Lung (tissue), 12 donors: ENCODE measurements around the gene FAM174C. TPM values are rescaled to one million over a fixed set of nuclear protein-coding genes. Genes with fewer than 3 reads are reported as not detected.

ENCODE experiments used
- ATAC-seq: fragments of 200-7000 bp; cut with Tn5 transposase; one replicate; pipeline ENCODE4 v1.9.1; 2020; ENCODE audit warnings: moderate number of reproducible peaks; ENCODE audit not compliant: insufficient read depth, low FRiP score
- DNase-seq, 3 donors: peaks; one replicate each; pipeline ENCODE4 v3.0.0-alpha.2; 2013 to 2017
- H3K27ac ChIP-seq, 2 donors: one replicate each; pipeline ENCODE4 v1.5.1; 2013; ENCODE audit warnings: mild to moderate bottlenecking in 2 of 2, moderate library complexity in 2 of 2, control low read depth in 1 of 2, inconsistent platforms in 1 of 2, low read depth in 1 of 2, low read length in 1 of 2
- H3K27me3 ChIP-seq, 3 donors: one replicate each; pipeline ENCODE4 v1.5.1; 2013; ENCODE audit warnings: low read length in 2 of 3; ENCODE audit not compliant: control insufficient read depth in 3 of 3, insufficient read depth in 3 of 3
- H3K36me3 ChIP-seq, 4 donors: one replicate each; pipeline ENCODE4 v1.5.1; 2013; ENCODE audit warnings: low read length in 4 of 4, mild to moderate bottlenecking in 1 of 4, moderate library complexity in 1 of 4; ENCODE audit not compliant: control insufficient read depth in 4 of 4, insufficient read depth in 4 of 4
- H3K4me1 ChIP-seq, 5 donors: one replicate each; pipeline ENCODE4 v1.5.1; 2013; ENCODE audit warnings: low read length in 5 of 5, mild to moderate bottlenecking in 2 of 5, moderate library complexity in 1 of 5; ENCODE audit not compliant: control insufficient read depth in 5 of 5, insufficient read depth in 5 of 5
- H3K4me3 ChIP-seq: one replicate; pipeline ENCODE4 v1.5.1; 2013; ENCODE audit warnings: mild to moderate bottlenecking, control low read depth, moderate library complexity
- H3K9ac ChIP-seq, 2 donors: one replicate each; pipeline ENCODE4 v1.5.1; 2013; ENCODE audit warnings: low read length in 2 of 2, control low read depth in 1 of 2; ENCODE audit not compliant: insufficient read depth in 1 of 2
- H3K9me3 ChIP-seq, 4 donors: one replicate each; pipeline ENCODE4 v1.5.1; 2013; ENCODE audit warnings: low read length in 3 of 4, mild to moderate bottlenecking in 1 of 4, moderate library complexity in 1 of 4; ENCODE audit not compliant: control insufficient read depth in 4 of 4, insufficient read depth in 3 of 4
- CTCF ChIP-seq: IDR thresholded peaks from 2 replicates; pipeline ENCODE4 v1.5.1; 2012; ENCODE audit warnings: mild to moderate bottlenecking; ENCODE audit errors: control extremely low read depth, extremely low read depth
- WGBS, 2 donors: extraction: QIAGEN DNeasy Blood & Tissue Kit; methylation state at CpG; one replicate each; pipeline ENCODE4 v1.1.7; 2013; 5-methylcytosine and 5-hydroxymethylcytosine counted together
- polyA plus RNA-seq, 2 donors: library from polyadenylated mRNA; stranded (reverse); fragments of 200-250 nt; gene quantifications; one replicate each; pipeline ENCODE4 v1.2.1, GENCODE V29; 2013
- total RNA-seq, 2 donors: library from RNA; depleted of rRNA in 1 of 2; stranded (reverse); fragments of >200 nt in 1 of 2; gene quantifications; one replicate each; pipeline ENCODE4 v1.2.1, GENCODE V29; 2014 to 2021
- donor health status: control.
- donor health status: control.
- donor health status: Bipolar disorder and iron deficiency.
- donor health status: healthy.
- donor health status: DM: yes; HTN: yes; CAD: no.

FAM174C gene
- total and polyA plus RNA-seq, 4 donors: 17.5 to 89.3 (median 69.4) TPM

DNA sequence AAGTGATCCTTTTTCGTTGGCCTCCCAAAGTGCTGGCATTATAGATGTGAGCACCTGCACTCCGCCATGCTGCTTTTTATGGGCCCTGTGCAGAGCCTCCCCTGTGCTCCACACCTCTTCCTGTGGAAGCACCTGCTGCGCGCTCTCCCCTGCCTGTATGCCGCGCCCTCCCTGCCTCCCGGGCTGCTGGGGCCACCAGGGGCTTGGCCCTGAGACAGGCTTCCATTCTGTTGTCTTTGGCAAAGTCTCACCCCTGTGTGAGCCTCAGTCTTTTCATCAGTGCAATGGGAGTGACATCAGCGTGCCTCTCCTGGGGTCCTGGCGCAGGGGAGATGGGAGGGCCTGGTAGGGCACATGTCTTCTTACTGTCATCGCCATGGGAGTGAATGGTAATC is 1.3 kb downstream of the FAM174C start:
- 47 to 65% methylated on average over 10 of the region's 10 CpGs for WGBS, 2 donors
- no peak for DNase-seq
- H3K27ac ChIP-seq: peak overlapping the region in 1 of 2 donors; percentile 18

GRCh38 chr19:1277061-1277460 is 1.7 kb downstream of the FAM174C start:
- Histone ChIP-seq H3K4me3 (no peak overlapping the region), H3K4me1 (peaks cover 0 to 24% (median 12%) of the 10 kb centered on the region in 5 donors), H3K27ac (no peak overlapping the region), H3K9me3 (no peaks in the 10 kb centered on the region), H3K9ac (no peak overlapping the region), H3K27me3 (no peaks in the 10 kb centered on the region), H3K36me3 (peaks cover 13 to 38% (median 26%) of the 10 kb centered on the region in 4 donors)
- WGBS, 2 donors: 93 to 94% methylated on average over 15 of the region's 15 CpGs
- ATAC-seq: no peak
- TF ChIP-seq CTCF: no peak
- no peak for DNase-seq

More for the DNA sequence above, 1.3 kb downstream of the FAM174C start:
- no peak for TF ChIP-seq CTCF
- H3K27me3 ChIP-seq: no peaks in the 10 kb centered on the region
- H3K9me3 ChIP-seq: no peaks in the 10 kb centered on the region
- H3K4me3 ChIP-seq: no peak overlapping the region
- no peak overlapping the region for H3K9ac ChIP-seq
- no peak for ATAC-seq
- H3K4me1 ChIP-seq: peaks cover 0 to 24% (median 13%) of the 10 kb centered on the region in 5 donors
- peaks cover 13 to 42% (median 30%) of the 10 kb centered on the region in 4 donors for H3K36me3 ChIP-seq

GRCh38 chr19:1278074-1278473 is 2.7 kb downstream of the FAM174C start:
- no peaks in the 10 kb centered on the region for H3K27me3 ChIP-seq
- H3K9ac ChIP-seq: no peak overlapping the region
- peaks cover 7 to 31% (median 16%) of the 10 kb centered on the region in 4 donors for H3K36me3 ChIP-seq
- DNase-seq: no peak
- H3K4me3 ChIP-seq: no peak overlapping the region
- H3K4me1 ChIP-seq: peaks cover 0 to 24% (median 12%) of the 10 kb centered on the region in 5 donors
- H3K9me3 ChIP-seq: no peaks in the 10 kb centered on the region
- H3K27ac ChIP-seq: no peak overlapping the region
- TF ChIP-seq CTCF: no peak
- ATAC-seq: no peak
- WGBS, 2 donors: 92 to 95% methylated on average over 12 of the region's 12 CpGs
